ENCODE data around the gene RAB26.
"Not testable (repeated sequence)": the region's sequence is repeated elsewhere in the genome, so short reads cannot be mapped to it uniquely, and the experiment has no call there.

RAB26 gene

DNA sequence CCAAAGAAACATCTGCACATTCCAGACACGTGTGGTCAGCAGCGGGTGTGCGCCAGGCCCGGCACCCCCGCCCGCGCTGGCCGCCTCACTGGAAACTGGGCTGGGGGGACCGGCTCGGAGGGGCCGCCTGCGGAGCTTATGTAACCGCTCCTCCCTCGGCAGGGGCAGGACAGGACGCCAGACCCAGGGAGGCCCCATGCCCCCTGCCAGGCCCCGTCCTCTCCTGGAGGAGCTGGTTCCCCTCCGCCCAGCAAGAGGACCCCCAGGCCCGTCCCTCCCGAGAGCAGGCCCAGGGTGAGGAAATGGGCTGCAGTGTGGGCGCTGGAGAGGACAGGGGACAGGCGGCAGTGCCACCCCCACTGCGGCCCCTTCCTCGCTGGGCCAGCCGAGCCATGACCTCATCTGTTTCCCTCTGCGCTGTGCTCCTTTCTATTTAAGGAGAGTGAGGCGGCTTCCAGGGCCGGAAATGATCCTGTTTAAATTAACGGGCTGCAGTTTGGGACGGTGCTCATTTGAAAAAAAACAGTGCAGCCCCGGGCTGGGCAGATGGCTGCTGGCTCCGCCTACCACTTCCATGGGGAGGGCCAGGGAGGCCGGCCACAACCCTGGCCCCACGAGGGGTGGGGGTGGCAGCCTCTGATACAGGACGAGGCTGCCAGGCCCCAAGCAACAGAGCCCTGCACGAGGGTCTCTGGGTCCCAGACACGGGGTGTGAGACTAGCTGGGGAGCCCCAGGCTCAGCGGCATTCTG lies 23.6 kb upstream of the RAB26 start:
- not testable (repeated sequence) for H3K9me3 ChIP-seq (ENCODE audit: control insufficient read depth, low read length); H3K4me3 ChIP-seq (ENCODE audit: insufficient read depth, low read depth, low read length, poor library complexity, severe bottlenecking); DNase-seq; H3K27me3 ChIP-seq (replicated peaks; ENCODE audit: control insufficient read depth, insufficient read depth, low read length, poor library complexity, severe bottlenecking); H3K27ac ChIP-seq (ENCODE audit: insufficient read depth, low read length, poor library complexity, severe bottlenecking); H3K4me1 ChIP-seq (ENCODE audit: control insufficient read depth, insufficient read depth, low read length, poor library complexity, severe bottlenecking); H3K36me3 ChIP-seq (ENCODE audit: control insufficient read depth, insufficient read depth, low read length)

- not testable (repeated sequence) for H3K9me3 ChIP-seq (ENCODE audit: control insufficient read depth, low read length); H3K36me3 ChIP-seq (ENCODE audit: control insufficient read depth, insufficient read depth, low read length); H3K4me3 ChIP-seq (ENCODE audit: insufficient read depth, low read depth, low read length, poor library complexity, severe bottlenecking); DNase-seq; H3K4me1 ChIP-seq (ENCODE audit: control insufficient read depth, insufficient read depth, low read length, poor library complexity, severe bottlenecking); H3K27me3 ChIP-seq (replicated peaks; ENCODE audit: control insufficient read depth, insufficient read depth, low read length, poor library complexity, severe bottlenecking); H3K27ac ChIP-seq (ENCODE audit: insufficient read depth, low read length, poor library complexity, severe bottlenecking)
Observed at GRCh38 chr16:2125609-2126008, 22.8 kb upstream of the RAB26 start.

DNA sequence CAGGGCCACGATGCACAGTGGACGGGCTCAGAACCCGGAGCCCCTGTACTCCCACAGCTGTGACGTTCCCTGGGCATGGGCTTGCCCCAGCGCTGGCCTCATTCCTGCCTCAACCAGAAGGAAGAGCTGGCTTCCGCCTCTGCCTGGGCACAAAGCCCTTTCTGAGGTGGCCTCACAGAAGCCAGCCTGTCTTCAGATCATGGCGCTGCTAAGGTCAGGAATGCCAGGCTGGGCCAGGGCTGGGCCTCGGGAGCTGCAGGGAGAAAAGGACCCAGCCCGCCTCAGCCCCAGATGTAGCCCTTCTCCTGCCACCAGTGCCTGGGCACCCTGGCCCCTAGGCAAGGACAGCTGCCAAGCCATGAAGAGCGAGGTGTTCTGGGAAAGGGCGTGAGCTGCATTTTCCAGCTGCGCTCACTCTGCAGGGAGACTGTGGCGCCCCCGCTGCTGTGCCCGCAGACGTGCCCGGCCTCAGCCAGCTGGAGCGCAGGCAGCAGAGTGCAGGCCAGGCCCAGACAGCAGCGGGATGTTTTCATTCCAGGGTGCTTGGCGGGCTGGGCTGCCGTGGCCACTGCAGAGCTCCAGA lies 22.2 kb upstream of the RAB26 start:
- H3K4me3 ChIP-seq (ENCODE audit: insufficient read depth, low read depth, low read length, poor library complexity, severe bottlenecking); H3K4me1 ChIP-seq (ENCODE audit: control insufficient read depth, insufficient read depth, low read length, poor library complexity, severe bottlenecking); H3K9me3 ChIP-seq (ENCODE audit: control insufficient read depth, low read length); DNase-seq; H3K27ac ChIP-seq (ENCODE audit: insufficient read depth, low read length, poor library complexity, severe bottlenecking); H3K27me3 ChIP-seq (replicated peaks; ENCODE audit: control insufficient read depth, insufficient read depth, low read length, poor library complexity, severe bottlenecking); H3K36me3 ChIP-seq (ENCODE audit: control insufficient read depth, insufficient read depth, low read length): not testable (repeated sequence)

DNA sequence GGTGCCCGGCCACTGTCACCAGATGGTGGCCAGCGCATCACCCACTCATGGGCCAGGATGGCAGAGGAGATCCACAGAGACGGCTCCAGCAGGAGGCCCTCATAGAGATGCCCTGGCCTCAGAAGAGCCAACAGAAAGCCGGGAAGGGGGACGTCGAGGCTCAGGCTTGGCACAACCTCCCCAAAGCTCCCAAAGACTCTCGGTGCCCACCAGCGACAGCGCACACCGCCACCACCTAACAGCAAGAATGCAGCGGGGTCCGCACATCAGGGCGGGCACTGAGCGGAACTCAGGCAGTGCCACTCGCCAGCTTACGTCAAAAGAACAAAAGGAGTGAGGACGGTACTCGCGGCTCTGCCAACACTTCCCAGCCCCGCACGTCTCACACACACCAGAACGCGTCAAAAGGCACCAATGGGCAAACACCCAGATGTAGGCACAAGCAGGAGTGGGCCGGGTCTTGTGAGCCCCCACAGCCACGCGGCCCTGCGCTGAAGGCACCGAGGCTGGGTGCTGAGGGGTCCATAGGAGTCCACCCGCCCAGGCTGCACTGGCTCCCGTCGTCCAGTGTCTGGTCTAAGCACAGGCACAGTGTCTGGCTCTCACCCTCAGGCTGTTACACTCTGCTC lies 21.4 kb upstream of the RAB26 start:
- not testable (repeated sequence) for DNase-seq; H3K27me3 ChIP-seq (replicated peaks; ENCODE audit: control insufficient read depth, insufficient read depth, low read length, poor library complexity, severe bottlenecking); H3K27ac ChIP-seq (ENCODE audit: insufficient read depth, low read length, poor library complexity, severe bottlenecking); H3K4me3 ChIP-seq (ENCODE audit: insufficient read depth, low read depth, low read length, poor library complexity, severe bottlenecking); H3K4me1 ChIP-seq (ENCODE audit: control insufficient read depth, insufficient read depth, low read length, poor library complexity, severe bottlenecking); H3K9me3 ChIP-seq (ENCODE audit: control insufficient read depth, low read length); H3K36me3 ChIP-seq (ENCODE audit: control insufficient read depth, insufficient read depth, low read length)

DNA sequence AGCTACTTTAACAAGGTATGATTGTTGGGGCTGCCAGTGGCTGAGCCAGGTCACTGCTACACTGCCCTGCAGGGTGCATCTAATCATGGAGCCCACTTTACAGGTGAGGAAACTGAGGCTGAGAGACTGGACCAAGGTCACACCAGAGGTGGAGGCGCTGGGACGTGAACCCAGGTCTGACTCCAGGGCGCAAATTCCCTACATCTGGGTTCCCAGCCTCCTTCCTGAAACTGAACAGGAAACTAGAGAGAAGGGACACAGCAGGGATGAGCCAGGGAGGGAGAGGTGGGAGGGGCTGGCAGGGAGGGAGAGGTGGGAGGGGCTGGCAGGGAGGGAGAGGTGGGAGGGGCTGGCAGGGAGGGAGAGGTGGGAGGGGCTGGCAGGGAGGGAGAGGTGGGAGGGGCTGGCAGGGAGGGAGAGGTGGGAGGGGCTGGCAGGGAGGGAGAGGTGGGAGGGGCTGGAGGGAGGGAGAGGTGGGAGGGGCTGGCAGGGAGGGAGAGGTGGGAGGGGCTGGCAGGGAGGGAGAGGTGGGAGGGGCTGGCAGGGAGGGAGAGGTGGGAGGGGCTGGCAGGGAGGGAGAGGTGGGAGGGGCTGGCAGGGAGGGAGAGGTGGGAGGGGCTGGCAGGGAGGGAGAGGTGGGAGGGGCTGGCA lies 20.7 kb upstream of the RAB26 start:
- DNase-seq; H3K4me1 ChIP-seq (ENCODE audit: control insufficient read depth, insufficient read depth, low read length, poor library complexity, severe bottlenecking): not testable (repeated sequence)

DNA sequence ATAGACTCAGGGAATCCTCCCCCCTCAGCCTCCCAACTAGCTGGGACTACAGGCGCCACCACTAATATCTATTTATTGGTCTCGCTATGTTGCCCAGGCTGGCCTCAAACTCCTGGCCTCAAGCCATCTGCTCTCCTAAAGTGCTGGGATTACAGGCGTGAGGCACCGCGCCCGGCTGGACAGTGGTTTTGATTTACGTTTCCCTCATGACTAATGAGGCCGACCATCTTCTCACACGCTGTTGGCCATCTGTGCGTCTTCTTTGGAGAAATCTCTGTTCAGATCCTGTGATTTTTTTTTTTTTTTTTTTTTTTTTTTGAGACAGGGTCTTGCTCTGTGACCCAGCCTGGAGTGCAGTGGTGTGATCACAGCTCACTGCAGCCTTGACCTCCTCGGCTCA lies 19.2 kb upstream of the RAB26 start:
- H3K4me1 ChIP-seq (ENCODE audit: control insufficient read depth, insufficient read depth, low read length, poor library complexity, severe bottlenecking); DNase-seq; H3K4me3 ChIP-seq (ENCODE audit: insufficient read depth, low read depth, low read length, poor library complexity, severe bottlenecking); H3K27me3 ChIP-seq (replicated peaks; ENCODE audit: control insufficient read depth, insufficient read depth, low read length, poor library complexity, severe bottlenecking); H3K36me3 ChIP-seq (ENCODE audit: control insufficient read depth, insufficient read depth, low read length); H3K9me3 ChIP-seq (ENCODE audit: control insufficient read depth, low read length); H3K27ac ChIP-seq (ENCODE audit: insufficient read depth, low read length, poor library complexity, severe bottlenecking): not testable (repeated sequence)

More for the DNA sequence above, 20.7 kb upstream of the RAB26 start:
- not testable (repeated sequence) for H3K27ac ChIP-seq (ENCODE audit: insufficient read depth, low read length, poor library complexity, severe bottlenecking); H3K27me3 ChIP-seq (replicated peaks; ENCODE audit: control insufficient read depth, insufficient read depth, low read length, poor library complexity, severe bottlenecking); H3K36me3 ChIP-seq (ENCODE audit: control insufficient read depth, insufficient read depth, low read length); H3K9me3 ChIP-seq (ENCODE audit: control insufficient read depth, low read length); H3K4me3 ChIP-seq (ENCODE audit: insufficient read depth, low read depth, low read length, poor library complexity, severe bottlenecking)

- H3K4me1 ChIP-seq (ENCODE audit: control insufficient read depth, insufficient read depth, low read length, poor library complexity, severe bottlenecking); DNase-seq; H3K36me3 ChIP-seq (ENCODE audit: control insufficient read depth, insufficient read depth, low read length); H3K27me3 ChIP-seq (replicated peaks; ENCODE audit: control insufficient read depth, insufficient read depth, low read length, poor library complexity, severe bottlenecking); H3K27ac ChIP-seq (ENCODE audit: insufficient read depth, low read length, poor library complexity, severe bottlenecking); H3K4me3 ChIP-seq (ENCODE audit: insufficient read depth, low read depth, low read length, poor library complexity, severe bottlenecking); H3K9me3 ChIP-seq (ENCODE audit: control insufficient read depth, low read length): not testable (repeated sequence)
Observed at GRCh38 chr16:2129890-2130447, 18.5 kb upstream of the RAB26 start.

DNA sequence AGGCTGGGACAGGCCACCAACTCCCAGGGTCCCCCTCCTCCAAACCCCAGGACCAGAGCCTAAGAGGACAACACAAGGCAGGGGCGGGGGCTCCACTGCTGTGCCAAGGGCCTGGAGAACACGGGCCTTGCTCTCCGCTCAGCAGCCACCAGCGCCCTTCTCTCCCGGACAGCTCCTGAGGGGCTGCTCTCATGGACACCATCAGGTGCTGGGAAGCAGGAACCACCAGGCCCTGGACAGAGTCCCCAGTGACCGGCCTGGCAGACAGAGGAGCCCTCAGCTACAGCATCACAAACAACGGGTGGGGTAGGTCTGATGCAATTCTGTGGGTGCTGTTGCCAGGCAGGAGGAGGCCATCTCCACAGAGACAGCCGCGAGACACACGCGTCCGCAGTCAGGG lies 14.6 kb upstream of the RAB26 start:
- not testable (repeated sequence) for H3K9me3 ChIP-seq (ENCODE audit: control insufficient read depth, low read length); H3K27me3 ChIP-seq (replicated peaks; ENCODE audit: control insufficient read depth, insufficient read depth, low read length, poor library complexity, severe bottlenecking); H3K27ac ChIP-seq (ENCODE audit: insufficient read depth, low read length, poor library complexity, severe bottlenecking); H3K4me3 ChIP-seq (ENCODE audit: insufficient read depth, low read depth, low read length, poor library complexity, severe bottlenecking); H3K36me3 ChIP-seq (ENCODE audit: control insufficient read depth, insufficient read depth, low read length); H3K4me1 ChIP-seq (ENCODE audit: control insufficient read depth, insufficient read depth, low read length, poor library complexity, severe bottlenecking); DNase-seq

DNA sequence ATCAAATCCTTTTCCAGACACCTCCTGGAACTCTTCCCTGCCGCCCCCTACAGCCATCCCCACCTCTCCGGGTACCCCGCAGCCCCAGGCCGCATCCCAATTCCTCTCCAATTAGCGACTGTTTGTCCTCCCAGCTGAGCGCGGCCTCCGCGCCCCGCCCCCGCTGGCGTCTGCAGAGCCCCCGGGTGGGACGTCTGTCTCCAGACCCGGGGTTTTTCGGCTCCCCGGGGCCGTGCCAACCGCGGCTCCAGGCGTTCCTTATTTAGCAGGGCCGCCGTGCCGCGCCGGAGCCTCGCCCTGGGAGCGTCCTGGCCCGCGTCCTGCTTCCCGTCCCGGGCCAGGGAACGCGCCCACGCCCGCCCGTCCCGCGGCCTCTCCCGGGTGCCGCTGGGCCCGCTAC lies 13.4 kb upstream of the RAB26 start:
- not testable (repeated sequence) for H3K4me1 ChIP-seq (ENCODE audit: control insufficient read depth, insufficient read depth, low read length, poor library complexity, severe bottlenecking); H3K27ac ChIP-seq (ENCODE audit: insufficient read depth, low read length, poor library complexity, severe bottlenecking); H3K9me3 ChIP-seq (ENCODE audit: control insufficient read depth, low read length); H3K27me3 ChIP-seq (replicated peaks; ENCODE audit: control insufficient read depth, insufficient read depth, low read length, poor library complexity, severe bottlenecking); H3K36me3 ChIP-seq (ENCODE audit: control insufficient read depth, insufficient read depth, low read length); H3K4me3 ChIP-seq (ENCODE audit: insufficient read depth, low read depth, low read length, poor library complexity, severe bottlenecking); DNase-seq
